IPS-20b (cell line): ENCODE data around the gene GFI1.

Source experiments
- H3K27ac ChIP-seq: one replicate; pipeline ENCODE4 v1.5.1; 2013; ENCODE audit warnings: low read length
- H3K27me3 ChIP-seq: 2 replicates; pipeline ENCODE4 v1.6.1; 2013; ENCODE audit warnings: mild to moderate bottlenecking, low read length, inconsistent platforms; ENCODE audit not compliant: insufficient read depth
- H3K36me3 ChIP-seq: 2 replicates; pipeline ENCODE4 v1.6.1; 2013; ENCODE audit warnings: low read depth, mild to moderate bottlenecking, inconsistent platforms, low read length, moderate library complexity; ENCODE audit not compliant: insufficient read depth
- H3K4me1 ChIP-seq: 2 replicates; pipeline ENCODE4 v1.6.1; 2013; ENCODE audit warnings: mild to moderate bottlenecking, control low read depth, inconsistent platforms, low read length, moderate library complexity; ENCODE audit not compliant: insufficient read depth
- H3K4me3 ChIP-seq: 2 replicates; pipeline ENCODE4 v1.5.1; 2013; ENCODE audit warnings: mild to moderate bottlenecking, low read length, inconsistent platforms
- H3K9ac ChIP-seq: 2 replicates; pipeline ENCODE4 v1.6.1; 2013; ENCODE audit warnings: low read depth, mild to moderate bottlenecking, inconsistent platforms, low read length, moderate library complexity
- H3K9me3 ChIP-seq: 2 replicates; pipeline ENCODE4 v1.6.1; 2013; ENCODE audit warnings: mild to moderate bottlenecking, low read depth, low read length, inconsistent platforms; ENCODE audit not compliant: insufficient read depth

Gene GFI1

DNA sequence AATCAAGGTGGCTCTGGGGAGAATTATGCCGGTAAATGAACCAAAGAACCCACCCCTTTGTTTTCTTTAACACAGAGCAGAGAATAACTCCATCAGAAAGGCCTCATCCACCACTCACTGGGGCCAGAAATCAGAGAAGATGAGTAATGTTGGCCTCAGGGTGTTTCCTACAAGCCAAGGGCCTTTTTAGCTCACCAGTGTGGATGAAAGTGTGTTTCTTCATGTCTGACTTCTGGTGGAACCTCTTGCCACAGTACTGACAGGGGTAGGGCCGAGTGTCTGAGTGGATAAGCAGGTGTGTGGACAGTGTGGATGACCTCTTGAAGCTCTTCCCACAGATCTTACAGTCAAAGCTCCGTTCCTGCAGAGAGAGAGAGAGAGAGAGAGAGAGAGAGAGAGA is 8.3 kb downstream of the GFI1 start:
- Histone ChIP-seq H3K27ac (no peak overlapping the region), H3K36me3 (no peaks in the 10 kb centered on the region), H3K27me3 (peaks cover 99% of the 10 kb centered on the region), H3K9ac (no peak overlapping the region), H3K9me3 (peaks cover 7% of the 10 kb centered on the region; the same call in 1 of the 2 replicates), H3K4me3 (no peak overlapping the region), H3K4me1 (peaks cover 11% of the 10 kb centered on the region; the same call in 1 of the 2 replicates)

DNA sequence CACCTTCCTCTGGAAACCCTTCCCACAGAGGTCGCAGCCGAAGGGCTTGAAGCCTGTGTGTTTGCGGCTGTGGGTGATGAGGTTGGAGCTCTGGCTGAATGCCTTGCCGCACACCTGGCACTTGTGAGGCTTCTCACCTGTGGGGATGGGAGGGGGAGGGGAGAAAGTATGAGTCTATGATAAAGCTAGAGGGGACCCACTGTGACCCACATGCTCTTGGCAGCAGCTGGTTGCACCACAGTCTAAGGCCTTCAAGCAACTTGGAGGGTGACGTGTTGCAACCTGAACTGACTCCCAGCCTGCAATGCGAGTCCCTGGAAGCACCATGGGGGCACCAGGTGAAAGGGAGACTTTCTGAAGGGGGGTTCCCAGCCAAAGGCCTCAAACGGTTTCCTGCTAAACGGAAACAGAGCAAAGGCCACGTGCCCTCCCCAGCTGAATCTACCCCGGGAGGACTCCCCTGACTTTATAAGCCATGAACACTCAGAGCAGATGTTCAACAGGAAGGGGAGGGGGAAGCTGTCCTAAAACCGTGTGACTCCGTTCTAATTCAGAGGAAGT is 10.6 kb downstream of the GFI1 start:
- Histone ChIP-seq H3K4me1 (no peaks in the 10 kb centered on the region; the same call in 1 of the 2 replicates), H3K9me3 (peaks cover 7% of the 10 kb centered on the region; the same call in 1 of the 2 replicates), H3K27me3 (peaks cover 78% of the 10 kb centered on the region), H3K4me3 (no peak overlapping the region), H3K36me3 (no peaks in the 10 kb centered on the region), H3K27ac (no peak overlapping the region), H3K9ac (no peak overlapping the region)

DNA sequence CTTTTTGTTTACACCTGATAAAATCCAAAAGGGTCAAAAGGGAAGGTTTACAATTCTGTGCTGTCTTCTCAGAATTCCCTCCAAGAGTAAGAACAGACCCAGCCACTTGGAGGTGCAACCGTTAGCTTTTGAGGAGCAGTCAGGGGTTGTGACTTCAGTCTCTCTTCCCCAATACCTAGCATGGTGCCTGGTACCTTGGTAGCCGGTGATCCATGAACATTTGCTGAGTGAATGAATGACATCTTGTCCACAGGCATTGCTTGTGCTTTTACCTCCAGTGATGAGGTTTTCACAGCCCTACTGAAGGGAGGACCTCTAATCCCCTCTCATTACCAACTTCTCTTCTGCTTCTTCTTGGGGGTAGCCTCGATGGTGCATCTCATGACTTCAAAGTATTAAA is 11.7 kb downstream of the GFI1 start:
- Histone ChIP-seq H3K9ac (no peak overlapping the region), H3K4me1 (no peaks in the 10 kb centered on the region; the same call in 1 of the 2 replicates), H3K27me3 (peaks cover 67% of the 10 kb centered on the region), H3K9me3 (peaks cover 6% of the 10 kb centered on the region; the same call in 1 of the 2 replicates), H3K4me3 (no peak overlapping the region), H3K36me3 (no peaks in the 10 kb centered on the region), H3K27ac (no peak overlapping the region)

DNA sequence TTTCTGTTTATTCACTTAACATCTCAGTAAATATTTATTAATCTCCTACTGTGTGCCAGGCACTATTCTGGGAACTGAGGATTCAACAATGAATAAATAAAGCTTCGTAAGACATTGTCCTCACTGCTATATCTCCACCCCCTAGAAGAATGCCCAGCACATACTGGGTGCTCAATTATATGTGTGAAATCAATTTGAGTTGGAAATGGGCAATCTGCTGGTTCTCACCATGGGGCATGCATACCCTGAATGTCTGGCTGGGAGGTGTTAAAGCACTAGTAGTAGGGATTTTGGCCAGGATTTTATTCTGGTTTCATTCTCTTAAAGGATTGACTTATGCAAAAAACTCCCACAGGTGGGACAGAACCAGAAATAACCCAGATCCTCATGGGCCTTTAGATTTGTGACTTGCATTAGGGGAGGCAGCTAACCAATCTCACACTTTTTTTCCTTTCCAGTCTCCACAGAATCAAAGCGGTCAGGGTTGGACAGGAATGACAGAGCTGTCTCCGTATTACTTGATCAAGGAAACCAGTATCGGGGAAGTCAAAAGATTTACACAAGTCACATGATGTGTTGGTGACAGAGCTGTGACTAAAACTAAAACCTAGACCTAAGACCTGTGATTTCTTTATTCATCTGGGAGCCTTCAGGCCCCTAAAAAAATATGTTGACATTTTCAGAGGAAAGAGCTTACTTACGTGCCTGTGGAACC is 12.8 kb downstream of the GFI1 start:
- no peaks in the 10 kb centered on the region for H3K9me3 ChIP-seq
- peaks cover 56% of the 10 kb centered on the region for H3K27me3 ChIP-seq
- H3K9ac ChIP-seq = no peak overlapping the region
- no peaks in the 10 kb centered on the region; the same call in 1 of the 2 replicates for H3K4me1 ChIP-seq
- no peak overlapping the region for H3K27ac ChIP-seq
- H3K4me3 ChIP-seq = no peak overlapping the region
- H3K36me3 ChIP-seq = no peaks in the 10 kb centered on the region

DNA sequence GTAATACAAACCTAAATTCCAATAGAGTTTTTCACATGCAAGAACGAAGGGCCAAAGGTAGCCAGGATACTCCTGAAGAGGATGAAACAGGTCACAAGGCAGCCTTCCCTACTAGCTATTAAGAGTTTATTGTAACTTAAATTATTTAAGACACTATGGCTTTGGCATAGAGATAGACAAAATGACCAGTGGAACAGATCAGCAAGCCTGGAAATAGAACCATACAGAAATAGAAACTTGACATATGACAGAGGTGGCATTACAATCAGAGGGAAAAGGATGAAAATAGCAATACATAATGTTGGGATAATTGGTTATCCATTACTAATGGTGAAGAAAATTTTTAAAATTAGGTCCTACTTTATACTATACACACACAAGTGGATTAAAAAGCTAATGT is 16.5 kb downstream of the GFI1 start:
- H3K27ac ChIP-seq = no peak overlapping the region
- H3K4me1 ChIP-seq = no peaks in the 10 kb centered on the region; the same call in 1 of the 2 replicates
- peaks cover 19% of the 10 kb centered on the region for H3K27me3 ChIP-seq
- no peaks in the 10 kb centered on the region for H3K9me3 ChIP-seq
- H3K4me3 ChIP-seq = no peak overlapping the region
- H3K9ac ChIP-seq = no peak overlapping the region
- no peaks in the 10 kb centered on the region for H3K36me3 ChIP-seq

DNA sequence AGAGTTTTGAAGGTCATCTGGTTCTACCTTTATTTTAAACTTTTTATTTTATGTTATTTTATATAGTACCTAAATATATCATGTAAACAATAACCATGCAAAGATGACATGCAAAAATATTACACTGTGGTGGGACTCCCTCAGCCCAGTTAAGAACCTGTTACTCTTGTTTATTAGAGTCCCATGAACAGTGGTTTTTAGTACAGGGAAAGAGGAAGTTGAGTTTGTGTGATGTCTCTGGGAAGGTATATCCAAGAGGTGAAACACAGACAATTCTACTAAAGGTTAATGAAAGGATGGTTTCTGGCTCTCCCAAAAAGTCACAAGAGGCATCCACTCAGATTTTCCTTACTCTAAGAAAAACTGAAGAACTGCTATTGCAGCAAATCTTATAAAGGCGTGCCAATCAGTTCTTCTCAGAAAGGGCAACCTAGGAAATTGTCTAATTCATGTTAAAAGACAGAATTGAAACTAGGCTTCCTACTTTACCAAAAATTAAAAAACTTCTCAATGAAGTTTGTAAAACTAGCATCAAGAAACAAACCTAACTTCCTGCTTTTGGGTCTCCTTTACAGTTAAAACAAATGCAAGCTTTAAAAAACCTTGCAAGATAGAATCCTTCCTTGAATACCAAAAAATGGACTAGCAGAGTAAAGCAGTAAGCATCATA is 19.9 kb downstream of the GFI1 start:
- H3K4me3 ChIP-seq = no peak overlapping the region
- H3K27ac ChIP-seq = no peak overlapping the region
- no peaks in the 10 kb centered on the region for H3K27me3 ChIP-seq
- H3K9ac ChIP-seq = no peak overlapping the region
- no peaks in the 10 kb centered on the region for H3K9me3 ChIP-seq
- H3K4me1 ChIP-seq = no peaks in the 10 kb centered on the region
- no peaks in the 10 kb centered on the region for H3K36me3 ChIP-seq

DNA sequence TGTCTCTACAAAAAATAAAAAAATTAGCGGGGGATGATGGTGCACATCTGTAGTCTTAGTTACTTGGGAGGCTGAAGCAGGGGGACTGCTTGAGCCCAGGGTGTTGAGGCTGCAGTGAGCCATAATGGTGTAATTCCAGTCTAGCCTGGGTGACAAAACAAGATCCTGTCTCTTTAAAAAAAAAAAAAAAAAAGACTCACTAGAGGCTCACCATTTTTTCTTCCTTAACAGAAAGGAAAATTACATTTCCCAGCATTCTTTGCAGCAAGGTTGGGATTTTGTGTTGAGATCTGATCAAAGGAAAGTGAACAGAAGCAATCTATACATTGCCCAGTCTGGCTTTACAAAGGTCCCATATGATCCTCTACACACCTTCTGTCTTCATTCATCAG is 21.5 kb downstream of the GFI1 start:
- Histone ChIP-seq H3K9me3 (no peaks in the 10 kb centered on the region), H3K27me3 (no peaks in the 10 kb centered on the region), H3K36me3 (no peaks in the 10 kb centered on the region), H3K4me3 (no peak overlapping the region), H3K9ac (no peak overlapping the region), H3K27ac (no peak overlapping the region), H3K4me1 (no peaks in the 10 kb centered on the region)

DNA sequence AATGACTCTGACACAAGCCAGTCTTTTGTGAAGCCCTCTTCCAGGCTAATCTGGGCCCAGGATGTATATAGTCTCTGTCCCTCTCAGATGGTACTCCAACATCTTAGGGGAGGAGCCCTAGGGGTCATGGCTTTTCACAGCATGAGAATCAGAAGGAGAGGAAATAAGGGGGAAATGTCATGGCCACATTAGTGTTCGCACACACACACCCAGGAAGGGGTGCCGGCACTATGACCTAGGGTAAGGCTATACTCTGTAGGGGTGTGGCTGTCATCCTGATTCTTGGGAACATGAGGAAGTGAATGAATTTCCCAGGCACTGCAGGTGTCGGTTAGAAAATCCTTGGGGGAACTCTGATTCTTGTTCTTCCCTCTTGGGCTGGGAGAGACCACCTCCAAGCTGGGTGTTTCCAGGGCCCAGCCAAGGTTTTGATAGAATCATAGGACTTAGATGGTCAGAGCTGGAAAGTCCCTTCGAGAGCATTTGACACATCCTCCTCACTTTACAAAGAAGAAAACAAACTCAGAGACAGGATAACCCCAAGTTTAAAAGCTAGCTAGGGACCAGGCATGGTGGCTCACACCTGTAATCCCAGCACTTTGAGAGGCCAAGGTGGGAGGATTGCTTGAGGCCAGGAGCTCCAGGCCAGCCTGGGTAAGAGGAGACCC is 22.0 kb downstream of the GFI1 start:
- H3K4me1 ChIP-seq = no peaks in the 10 kb centered on the region
- H3K27ac ChIP-seq = no peak overlapping the region
- no peaks in the 10 kb centered on the region for H3K9me3 ChIP-seq
- H3K9ac ChIP-seq = no peak overlapping the region
- no peak overlapping the region for H3K4me3 ChIP-seq
- no peaks in the 10 kb centered on the region for H3K27me3 ChIP-seq
- H3K36me3 ChIP-seq = no peaks in the 10 kb centered on the region

DNA sequence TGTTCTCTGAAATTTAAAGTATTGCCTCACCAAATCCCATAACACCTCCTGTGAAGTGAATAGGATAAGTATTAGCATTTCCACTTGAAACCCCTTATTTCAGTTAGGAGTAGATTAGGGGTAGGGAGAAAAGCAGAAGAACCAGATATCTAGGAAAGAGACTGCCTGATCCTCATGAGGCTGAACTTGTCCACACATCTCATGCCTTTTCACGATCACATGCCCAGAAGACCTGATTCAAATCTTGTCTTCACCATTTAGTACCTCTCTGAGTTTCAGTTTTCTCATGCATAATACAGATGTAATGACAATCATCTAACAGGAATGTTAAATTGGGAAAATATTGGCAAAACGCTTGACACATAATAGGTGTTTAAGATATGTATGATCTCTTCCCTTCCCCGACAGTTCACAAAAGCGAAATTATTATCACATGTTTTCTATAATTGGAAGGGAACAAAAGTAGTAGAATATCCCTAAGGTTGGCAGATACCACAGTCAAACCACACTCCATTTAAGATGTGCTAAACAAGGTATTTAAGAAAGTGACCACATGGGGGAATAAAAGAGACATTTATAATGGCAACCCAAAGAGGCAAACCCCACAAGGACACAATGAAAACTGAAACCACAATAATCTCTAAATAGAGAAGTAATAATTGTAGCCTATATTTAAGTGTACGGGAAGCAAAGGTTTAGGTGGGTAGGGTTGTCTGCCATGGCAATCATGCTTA is 25.2 kb downstream of the GFI1 start:
- Histone ChIP-seq H3K27ac (no peak overlapping the region), H3K4me1 (no peaks in the 10 kb centered on the region), H3K36me3 (no peaks in the 10 kb centered on the region), H3K9ac (no peak overlapping the region), H3K4me3 (no peak overlapping the region), H3K27me3 (no peaks in the 10 kb centered on the region), H3K9me3 (no peaks in the 10 kb centered on the region)

DNA sequence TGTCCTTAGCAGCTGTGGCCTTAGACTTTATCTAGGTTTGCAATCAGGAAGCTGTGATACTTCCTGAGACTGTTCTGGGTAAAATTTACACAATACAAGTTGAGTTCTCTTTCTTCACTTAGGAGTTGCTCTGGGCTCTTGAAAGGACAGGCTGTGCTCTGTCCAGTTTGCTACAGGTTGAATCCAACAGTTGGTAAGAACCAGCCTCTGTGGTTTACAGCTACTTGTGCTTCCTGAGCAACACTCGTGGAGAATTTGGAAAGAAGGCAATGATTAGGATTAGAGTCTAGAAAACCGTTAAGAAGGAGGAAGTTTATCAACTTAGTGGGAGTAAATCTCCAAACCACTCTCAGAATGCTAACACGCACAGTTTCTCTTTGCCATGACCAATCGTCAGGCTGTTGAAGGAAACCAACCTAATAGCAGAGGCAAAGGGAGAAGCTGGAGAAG is 26.8 kb downstream of the GFI1 start:
- Histone ChIP-seq H3K27me3 (no peaks in the 10 kb centered on the region), H3K4me3 (no peak overlapping the region), H3K36me3 (no peaks in the 10 kb centered on the region), H3K9me3 (no peaks in the 10 kb centered on the region), H3K27ac (no peak overlapping the region), H3K4me1 (no peaks in the 10 kb centered on the region), H3K9ac (no peak overlapping the region)

DNA sequence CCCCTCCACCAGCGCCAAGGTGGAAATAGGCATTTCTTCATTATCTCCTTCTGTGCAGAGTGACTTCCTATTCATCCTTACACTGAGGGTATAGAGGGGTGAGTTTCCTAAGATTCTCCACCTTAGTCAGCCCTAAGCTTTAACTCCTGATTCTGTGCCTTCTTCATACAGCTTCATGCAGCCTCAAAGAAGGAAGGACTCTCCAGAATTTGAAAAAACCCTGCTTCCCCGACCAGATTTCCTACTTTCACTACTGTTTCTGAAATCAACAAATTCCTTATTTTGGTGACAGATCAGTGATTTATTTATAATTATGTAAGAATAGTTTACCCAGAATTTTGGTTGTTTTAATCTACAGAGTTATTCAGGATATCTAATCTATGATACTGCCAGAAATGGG is 28.6 kb downstream of the GFI1 start:
- Histone ChIP-seq H3K9ac (no peak overlapping the region), H3K27me3 (no peaks in the 10 kb centered on the region), H3K36me3 (no peaks in the 10 kb centered on the region), H3K9me3 (no peaks in the 10 kb centered on the region), H3K4me1 (no peaks in the 10 kb centered on the region), H3K27ac (no peak overlapping the region), H3K4me3 (no peak overlapping the region)
